HUDEP-2 (cell line): ENCODE results near the gene TXNDC5.

Experiments
- DNase-seq, 76 experiments: peaks; one replicate each; lab custom pipeline; 2025; ENCODE audit not compliant: unreplicated experiment in 76 of 76; lab: John Stamatoyannopoulos, UW

Gene TXNDC5

GRCh38 chr6:7878401-7878964, 32.1 kb downstream of the TXNDC5 start:
- no peak for DNase-seq

- no peak for DNase-seq
Observed at GRCh38 chr6:7868926-7869325, 41.7 kb downstream of the TXNDC5 start.

- DNase-seq: no peak
Observed at GRCh38 chr6:7866526-7866925, 44.1 kb downstream of the TXNDC5 start.

- no peak for DNase-seq
Observed at GRCh38 chr6:7865781-7866180, 44.8 kb downstream of the TXNDC5 start.

GRCh38 chr6:7859591-7859990, 51.0 kb downstream of the TXNDC5 start:
- DNase-seq: no peak

- no peak for DNase-seq
Observed at GRCh38 chr6:7851780-7852179, 58.8 kb downstream of the TXNDC5 start.

GRCh38 chr6:7848229-7848628, 62.4 kb downstream of the TXNDC5 start:
- no peak for DNase-seq

- no peak for DNase-seq
Observed at GRCh38 chr6:7846966-7847818, 63.4 kb downstream of the TXNDC5 start.

GRCh38 chr6:7841781-7842468, 68.7 kb downstream of the TXNDC5 start:
- no peak for DNase-seq

GRCh38 chr6:7836371-7837026, 74.1 kb downstream of the TXNDC5 start:
- no peak for DNase-seq

GRCh38 chr6:7833751-7834070, 76.9 kb downstream of the TXNDC5 start:
- no peak for DNase-seq

GRCh38 chr6:7832904-7833750, 77.5 kb downstream of the TXNDC5 start:
- DNase-seq: no peak
